Nephron (organoid): Measurements from ENCODE around the gene PROC.

ENCODE experiments used
- H3K27ac Mint-ChIP-seq, 3 experiments: 2 replicates each; pipeline ENCODE4 v1.8.0; 2020; ENCODE audit warnings: mixed read lengths in 3 of 3, mild to moderate bottlenecking in 2 of 3, moderate library complexity in 1 of 3
- H3K27me3 Mint-ChIP-seq: 2 replicates; pipeline ENCODE4 v1.8.0; 2021; ENCODE audit warnings: low read depth, mild to moderate bottlenecking, moderate library complexity, mixed read lengths
- H3K36me3 Mint-ChIP-seq: 2 replicates; pipeline ENCODE4 v1.8.0; 2020; ENCODE audit warnings: low read depth, mixed read lengths
- H3K4me1 Mint-ChIP-seq: 2 replicates; pipeline ENCODE4 v1.8.0; 2020; ENCODE audit warnings: mixed read lengths
- H3K4me3 Mint-ChIP-seq, 3 experiments: 2 replicates each; pipeline ENCODE4 v1.8.0; 2020; ENCODE audit warnings: mild to moderate bottlenecking in 3 of 3, mixed read lengths in 3 of 3, moderate library complexity in 2 of 3
- H3K9me3 Mint-ChIP-seq: 2 replicates; pipeline ENCODE4 v1.8.0; 2020; ENCODE audit warnings: mixed read lengths
- CTCF ChIP-seq, 3 experiments: fragments of 200-600 bp; sonication (generic); IDR thresholded peaks; one replicate each; pipeline ENCODE4 v1.5.0; 2021; ENCODE audit warnings: antibody characterized with exemption in 3 of 3; ENCODE audit not compliant: unreplicated experiment in 3 of 3

Gene PROC

GRCh38 chr2:127431408-127432023 lies 13.3 kb downstream of the PROC start:
- Mint-ChIP-seq H3K36me3 (no peaks in the 10 kb centered on the region), H3K9me3 (no peaks in the 10 kb centered on the region), H3K4me3 (no peak overlapping the region), H3K27me3 (peaks cover 5% of the 10 kb centered on the region), H3K27ac (no peak overlapping the region), H3K4me1 (no peaks in the 10 kb centered on the region)
- no peak for TF ChIP-seq CTCF (IDR thresholded peaks at IDR 0.05; ENCODE audit: unreplicated experiment in 3 of 3)

GRCh38 chr2:127434515-127434914 lies 16.3 kb downstream of the PROC start:
- no peaks in the 10 kb centered on the region for H3K4me1 Mint-ChIP-seq
- no peak overlapping the region for H3K4me3 Mint-ChIP-seq
- H3K27me3 Mint-ChIP-seq, result no peaks in the 10 kb centered on the region
- peaks cover 2% of the 10 kb centered on the region for H3K9me3 Mint-ChIP-seq
- H3K36me3 Mint-ChIP-seq, result no peaks in the 10 kb centered on the region
- H3K27ac Mint-ChIP-seq, result no peak overlapping the region
- TF ChIP-seq CTCF (IDR thresholded peaks at IDR 0.05; ENCODE audit: unreplicated experiment in 3 of 3), result no peak

GRCh38 chr2:127437056-127437455 lies 18.8 kb downstream of the PROC start:
- Mint-ChIP-seq H3K27ac (no peak overlapping the region), H3K36me3 (no peaks in the 10 kb centered on the region), H3K27me3 (no peaks in the 10 kb centered on the region), H3K9me3 (peaks cover 7% of the 10 kb centered on the region), H3K4me1 (no peaks in the 10 kb centered on the region), H3K4me3 (no peak overlapping the region)
- TF ChIP-seq CTCF (IDR thresholded peaks at IDR 0.05; ENCODE audit: unreplicated experiment in 3 of 3), result no peak

- Mint-ChIP-seq H3K36me3 (no peaks in the 10 kb centered on the region), H3K4me3 (no peak overlapping the region), H3K9me3 (peaks cover 14% of the 10 kb centered on the region), H3K27ac (peak overlapping the region in 1 of 3 experiments; percentile 22), H3K27me3 (no peaks in the 10 kb centered on the region), H3K4me1 (no peaks in the 10 kb centered on the region)
- TF ChIP-seq CTCF (IDR thresholded peaks at IDR 0.05; ENCODE audit: unreplicated experiment in 3 of 3), result no peak
Observed at GRCh38 chr2:127437781-127438726, 19.8 kb downstream of the PROC start.

- H3K4me1 Mint-ChIP-seq, result no peaks in the 10 kb centered on the region
- TF ChIP-seq CTCF (IDR thresholded peaks at IDR 0.05; ENCODE audit: unreplicated experiment in 3 of 3), result no peak
- peaks cover 19% of the 10 kb centered on the region for H3K9me3 Mint-ChIP-seq
- no peaks in the 10 kb centered on the region for H3K36me3 Mint-ChIP-seq
- no peaks in the 10 kb centered on the region for H3K27me3 Mint-ChIP-seq
- H3K4me3 Mint-ChIP-seq, result no peak overlapping the region
- H3K27ac Mint-ChIP-seq, result no peak overlapping the region
Observed at GRCh38 chr2:127439343-127439742, 21.1 kb downstream of the PROC start.
